ENCODE measurements around the gene KIR2DL3. TPM values are rescaled to one million over a fixed set of nuclear protein-coding genes. Genes with fewer than 3 reads are reported as not detected.
"Not testable (repeated sequence)": the region's sequence is repeated elsewhere in the genome, so short reads cannot be mapped to it uniquely, and the experiment has no call there.

KIR2DL3 gene
- total RNA-seq, 1 donor from 2014 or later, result not detected

DNA sequence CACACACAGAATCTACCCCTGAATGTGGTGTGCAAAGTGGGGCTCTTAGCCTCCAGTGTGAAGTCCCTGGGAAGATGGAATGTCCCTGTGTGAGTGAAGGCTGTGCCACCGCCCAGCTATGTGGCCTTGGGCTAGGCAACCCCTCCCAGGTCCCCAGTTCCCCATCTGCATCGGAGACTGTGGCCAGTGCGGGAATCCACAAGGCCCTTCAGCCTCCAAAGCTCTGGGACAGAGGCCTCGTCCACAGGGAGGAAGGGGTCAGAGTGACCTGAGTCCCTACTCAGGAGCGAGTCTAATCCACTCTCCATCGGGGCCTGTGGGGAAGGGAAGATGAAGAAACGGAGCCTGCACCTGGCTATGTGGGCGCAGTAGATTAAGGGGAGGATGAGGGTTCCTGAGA lies 33.4 kb upstream of the KIR2DL3 start:
- Histone ChIP-seq H3K27me3 (ENCODE audit: control insufficient read depth, insufficient read depth, low read length) (no peaks in the 10 kb centered on the region), H3K4me3 (ENCODE audit: low read depth, low read length) (no peak overlapping the region), H3K36me3 (ENCODE audit: control insufficient read depth, insufficient read depth, low read length) (no peaks in the 10 kb centered on the region)
- TF ChIP-seq, protein P1, sequence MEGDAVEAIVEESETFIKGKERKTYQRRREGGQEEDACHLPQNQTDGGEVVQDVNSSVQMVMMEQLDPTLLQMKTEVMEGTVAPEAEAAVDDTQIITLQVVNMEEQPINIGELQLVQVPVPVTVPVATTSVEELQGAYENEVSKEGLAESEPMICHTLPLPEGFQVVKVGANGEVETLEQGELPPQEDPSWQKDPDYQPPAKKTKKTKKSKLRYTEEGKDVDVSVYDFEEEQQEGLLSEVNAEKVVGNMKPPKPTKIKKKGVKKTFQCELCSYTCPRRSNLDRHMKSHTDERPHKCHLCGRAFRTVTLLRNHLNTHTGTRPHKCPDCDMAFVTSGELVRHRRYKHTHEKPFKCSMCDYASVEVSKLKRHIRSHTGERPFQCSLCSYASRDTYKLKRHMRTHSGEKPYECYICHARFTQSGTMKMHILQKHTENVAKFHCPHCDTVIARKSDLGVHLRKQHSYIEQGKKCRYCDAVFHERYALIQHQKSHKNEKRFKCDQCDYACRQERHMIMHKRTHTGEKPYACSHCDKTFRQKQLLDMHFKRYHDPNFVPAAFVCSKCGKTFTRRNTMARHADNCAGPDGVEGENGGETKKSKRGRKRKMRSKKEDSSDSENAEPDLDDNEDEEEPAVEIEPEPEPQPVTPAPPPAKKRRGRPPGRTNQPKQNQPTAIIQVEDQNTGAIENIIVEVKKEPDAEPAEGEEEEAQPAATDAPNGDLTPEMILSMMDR (IDR thresholded peaks at IDR 0.05; ENCODE audit: insufficient read depth, low read length, poor library complexity, severe bottlenecking), result no peak
- DNase-seq (ENCODE audit: low read depth), result no peak

DNA sequence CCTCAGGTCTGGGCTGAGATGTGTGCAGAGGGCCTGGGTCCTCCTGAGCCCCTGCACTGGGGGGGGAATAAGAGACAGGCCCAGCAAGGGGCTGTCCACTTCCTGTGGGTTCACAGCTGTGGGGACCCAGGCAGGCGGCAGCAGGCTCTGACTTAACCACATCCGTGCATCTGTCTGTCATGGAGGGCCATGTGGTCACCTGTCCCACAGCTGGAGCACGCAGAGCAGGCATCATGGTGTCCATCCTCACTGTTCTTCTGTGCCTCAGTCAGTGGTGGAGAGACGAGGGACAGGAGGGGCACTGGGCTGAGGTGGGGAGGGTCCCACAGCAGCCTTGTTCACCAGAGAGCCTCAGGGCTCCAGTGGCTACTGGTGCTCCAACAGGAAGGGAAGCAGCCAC lies 30.4 kb upstream of the KIR2DL3 start:
- TF ChIP-seq, protein P1 (IDR thresholded peaks at IDR 0.05; ENCODE audit: insufficient read depth, low read length, poor library complexity, severe bottlenecking), result no peak
- Histone ChIP-seq H3K4me3 (ENCODE audit: low read depth, low read length) (no peak overlapping the region), H3K27me3 (ENCODE audit: control insufficient read depth, insufficient read depth, low read length) (no peaks in the 10 kb centered on the region), H3K36me3 (ENCODE audit: control insufficient read depth, insufficient read depth, low read length) (no peaks in the 10 kb centered on the region)
- no peak for DNase-seq (ENCODE audit: low read depth)

DNA sequence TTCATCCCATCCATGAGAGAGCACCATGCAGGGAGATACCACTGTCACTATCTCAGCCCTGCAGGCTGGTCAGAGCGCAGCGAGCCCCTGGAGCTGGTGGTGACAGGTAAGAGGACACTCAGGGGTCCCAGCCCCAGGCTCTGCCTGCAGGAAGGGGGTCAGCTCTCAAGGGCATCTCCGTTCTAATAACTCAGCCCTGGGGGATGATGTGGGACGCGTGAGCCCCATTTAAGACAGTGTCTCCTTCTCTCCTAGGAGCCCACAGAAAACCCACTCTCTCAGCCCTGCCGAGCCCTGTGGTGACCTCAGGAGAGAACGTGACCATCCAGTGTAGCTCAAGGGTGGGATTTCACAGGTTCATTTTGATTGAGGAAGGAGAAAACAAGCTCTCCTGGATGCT lies 29.5 kb upstream of the KIR2DL3 start:
- DNase-seq (ENCODE audit: low read depth), result no peak

DNA sequence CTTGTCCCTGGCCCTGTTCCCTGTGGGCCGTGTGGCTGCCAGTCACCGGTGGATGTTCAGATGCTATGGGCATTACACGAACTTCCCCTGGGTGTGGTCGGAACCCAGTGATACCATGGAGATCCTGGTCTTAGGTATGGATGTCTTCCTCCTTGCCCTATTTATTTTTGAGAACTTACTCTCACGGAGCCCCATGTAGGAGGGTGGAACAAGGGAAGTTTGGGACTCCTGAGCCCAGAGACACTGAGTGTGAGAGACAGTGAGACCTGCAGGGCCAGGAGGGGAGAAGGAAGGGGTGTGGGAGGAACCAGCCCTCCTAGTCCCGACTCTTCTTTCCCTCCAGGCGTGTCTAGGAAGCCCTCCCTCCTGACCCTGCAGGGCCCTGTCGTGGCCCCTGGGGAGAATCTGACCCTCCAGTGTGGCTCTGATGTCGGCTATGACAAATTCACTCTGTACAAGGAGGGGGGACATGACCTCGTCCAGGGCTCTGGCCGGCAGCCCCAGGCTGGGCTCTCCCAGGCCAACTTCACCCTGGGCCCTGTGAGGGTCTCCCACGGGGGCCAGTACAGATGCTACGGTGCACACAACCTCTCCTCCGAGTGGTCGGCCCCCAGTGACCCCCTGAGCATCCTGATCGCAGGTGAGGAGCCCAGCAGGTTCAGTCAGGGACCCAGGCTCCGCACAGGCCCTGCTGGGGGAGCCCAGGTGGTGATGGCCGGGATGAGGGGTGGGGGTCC lies 28.9 kb upstream of the KIR2DL3 start:
- Histone ChIP-seq H3K27me3 (ENCODE audit: control insufficient read depth, insufficient read depth, low read length) (no peaks in the 10 kb centered on the region), H3K4me3 (ENCODE audit: low read depth, low read length) (no peak overlapping the region), H3K36me3 (ENCODE audit: control insufficient read depth, insufficient read depth, low read length) (no peaks in the 10 kb centered on the region)
- DNase-seq (ENCODE audit: low read depth), result no peak
- TF ChIP-seq, protein P1 (IDR thresholded peaks at IDR 0.05; ENCODE audit: insufficient read depth, low read length, poor library complexity, severe bottlenecking), result no peak

More for the DNA sequence above, 29.5 kb upstream of the KIR2DL3 start:
- TF ChIP-seq, protein P1 (IDR thresholded peaks at IDR 0.05; ENCODE audit: insufficient read depth, low read length, poor library complexity, severe bottlenecking), result no peak
- no peaks in the 10 kb centered on the region for H3K36me3 ChIP-seq (ENCODE audit: control insufficient read depth, insufficient read depth, low read length)
- H3K4me3 ChIP-seq (ENCODE audit: low read depth, low read length), result no peak overlapping the region
- no peaks in the 10 kb centered on the region for H3K27me3 ChIP-seq (ENCODE audit: control insufficient read depth, insufficient read depth, low read length)

DNA sequence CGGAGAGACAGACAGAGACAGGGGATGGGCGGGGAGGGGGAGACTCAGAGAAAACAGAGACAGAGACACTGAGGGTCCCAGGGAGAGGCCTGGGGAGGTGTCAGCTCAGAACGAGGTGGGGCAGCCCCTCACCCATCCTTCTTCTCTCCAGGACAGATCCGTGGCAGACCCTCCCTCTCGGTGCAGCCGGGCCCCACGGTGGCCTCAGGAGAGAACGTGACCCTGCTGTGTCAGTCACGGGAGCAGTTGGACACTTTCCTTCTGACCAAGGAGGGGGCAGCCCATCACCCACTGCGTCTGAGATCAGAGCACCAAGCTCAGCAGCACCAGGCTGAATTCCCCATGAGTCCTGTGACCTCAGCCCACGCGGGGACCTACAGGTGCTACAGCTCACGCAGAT lies 28.4 kb upstream of the KIR2DL3 start:
- H3K36me3 ChIP-seq (ENCODE audit: control insufficient read depth, insufficient read depth, low read length); DNase-seq (ENCODE audit: low read depth); H3K27me3 ChIP-seq (ENCODE audit: control insufficient read depth, insufficient read depth, low read length); H3K4me3 ChIP-seq (ENCODE audit: low read depth, low read length): not testable (repeated sequence)

DNA sequence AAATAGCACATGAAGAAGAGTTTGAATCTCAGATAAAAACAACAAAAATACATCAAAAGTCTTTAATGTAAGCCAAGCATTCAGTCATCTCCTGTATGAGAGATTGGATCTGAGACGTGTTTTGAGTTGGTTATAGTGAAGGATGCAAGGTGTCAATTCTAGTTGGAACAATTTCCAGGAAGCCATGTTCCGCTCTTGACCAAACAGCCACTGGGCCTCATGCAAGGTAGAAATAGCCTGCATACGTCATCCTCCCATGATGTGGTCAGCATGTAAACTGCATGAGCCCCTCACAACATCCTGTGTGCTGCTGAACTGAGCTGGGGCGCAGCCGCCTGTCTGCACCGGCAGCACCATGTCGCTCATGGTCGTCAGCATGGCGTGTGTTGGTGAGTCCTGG lies 14.2 kb upstream of the KIR2DL3 start, which contains the start of gene KIR3DL3:
TSS of gene KIR3DL3 (plus strand) at position 301 of the 400 bp plus-strand sequence. CDS start at position 356, 55 bp downstream.
- TF ChIP-seq, protein P1 (IDR thresholded peaks at IDR 0.05; ENCODE audit: insufficient read depth, low read length, poor library complexity, severe bottlenecking), result no peak
- DNase-seq (ENCODE audit: low read depth), result no peak
- no peaks in the 10 kb centered on the region for H3K36me3 ChIP-seq (ENCODE audit: control insufficient read depth, insufficient read depth, low read length)
- no peak within 1 kb of the TSS for H3K4me3 ChIP-seq (ENCODE audit: low read depth, low read length)
- H3K27me3 ChIP-seq (ENCODE audit: control insufficient read depth, insufficient read depth, low read length), result no peaks in the 10 kb centered on the region

Data from kidney epithelial cell (primary cell).